SK-MEL-5 (cell line): Measurements from ENCODE around the gene TRABD. TPM values are rescaled to one million over a fixed set of nuclear protein-coding genes. Genes with fewer than 3 reads are reported as not detected.
"Not testable (repeated sequence)": the region's sequence is repeated elsewhere in the genome, so short reads cannot be mapped to it uniquely, and the experiment has no call there.

Experiments
- DNase-seq: peaks from one replicate; pipeline ENCODE4 v3.0.0-alpha.2; 2016; ENCODE audit warnings: low read depth, low spot score
- in situ Hi-C: cut with HindIII; loops from 2 replicates; pipeline ENCODE4 v1.10.0; 2016; ENCODE audit warnings: low sequenced_read_pairs, high pct_unique_total_duplicates, low pct_unique_long_range_greater_than_20kb
- polyA plus RNA-seq, 2 experiments: library from polyadenylated mRNA; depleted of rRNA; stranded (reverse); fragments of >200 nt; gene quantifications; 2 replicates each; pipeline ENCODE4 v1.2.3, GENCODE V29; 2015
- total RNA-seq: library from RNA; depleted of rRNA; stranded (reverse); fragments of >200 nt; shearing (Covaris generic); gene quantifications from 2 replicates; pipeline ENCODE4 v1.2.3, GENCODE V29; 2014; rRNA removed

Gene TRABD, protein sequence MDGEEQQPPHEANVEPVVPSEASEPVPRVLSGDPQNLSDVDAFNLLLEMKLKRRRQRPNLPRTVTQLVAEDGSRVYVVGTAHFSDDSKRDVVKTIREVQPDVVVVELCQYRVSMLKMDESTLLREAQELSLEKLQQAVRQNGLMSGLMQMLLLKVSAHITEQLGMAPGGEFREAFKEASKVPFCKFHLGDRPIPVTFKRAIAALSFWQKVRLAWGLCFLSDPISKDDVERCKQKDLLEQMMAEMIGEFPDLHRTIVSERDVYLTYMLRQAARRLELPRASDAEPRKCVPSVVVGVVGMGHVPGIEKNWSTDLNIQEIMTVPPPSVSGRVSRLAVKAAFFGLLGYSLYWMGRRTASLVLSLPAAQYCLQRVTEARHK
- 29.6 and 30.2 TPM in 2 replicates for total RNA-seq
- polyA plus RNA-seq (2015; cell fraction: cytosol; rRNA removed) = 78.1 and 85.4 TPM in 2 replicates
- polyA plus RNA-seq (2015; cell fraction: nucleus; rRNA removed) = 182 and 186 TPM in 2 replicates

DNA sequence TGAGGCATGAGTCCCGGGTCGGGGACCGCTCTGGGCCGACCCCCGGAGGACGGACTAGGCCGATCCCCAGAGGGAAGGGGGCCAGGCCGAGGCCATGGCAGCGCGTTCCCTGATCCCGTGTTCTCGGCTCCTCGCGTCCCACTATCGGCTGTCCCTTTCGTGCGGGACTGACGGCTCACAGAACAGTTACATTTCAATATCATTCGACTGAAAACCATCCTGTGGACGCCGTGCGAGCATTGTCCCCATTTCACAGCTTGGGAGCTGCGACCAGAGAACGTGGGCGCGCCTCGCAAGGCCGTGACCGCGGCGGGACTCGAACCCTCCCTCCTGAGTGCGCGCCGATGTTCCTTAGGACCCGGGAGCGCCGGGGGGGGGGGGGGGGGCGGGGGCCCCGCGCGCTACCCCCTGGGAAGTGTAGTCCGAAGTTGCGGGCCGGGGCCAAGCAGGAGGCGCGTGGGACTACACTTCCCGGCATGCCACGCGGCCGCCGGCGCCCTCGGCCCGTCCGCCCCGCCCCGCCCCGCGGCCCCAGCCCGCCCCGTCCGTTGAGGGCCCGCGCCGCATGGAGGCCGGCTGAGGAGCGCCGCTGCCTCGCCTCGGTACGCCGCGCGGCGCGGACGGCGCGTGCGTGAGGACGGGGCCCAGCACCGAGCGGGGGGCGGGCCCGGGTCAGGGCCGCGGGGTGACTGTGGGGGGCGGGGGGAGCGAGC lies at the start of gene TRABD:
Gene TRABD, plus strand, starts transcription at position 539 of the 713 bp plus-strand sequence. CDS start 7,148 bp downstream, outside the sequence.
- in situ Hi-C loops = no loop called here
- DNase-seq = peak; percentile 88

DNA sequence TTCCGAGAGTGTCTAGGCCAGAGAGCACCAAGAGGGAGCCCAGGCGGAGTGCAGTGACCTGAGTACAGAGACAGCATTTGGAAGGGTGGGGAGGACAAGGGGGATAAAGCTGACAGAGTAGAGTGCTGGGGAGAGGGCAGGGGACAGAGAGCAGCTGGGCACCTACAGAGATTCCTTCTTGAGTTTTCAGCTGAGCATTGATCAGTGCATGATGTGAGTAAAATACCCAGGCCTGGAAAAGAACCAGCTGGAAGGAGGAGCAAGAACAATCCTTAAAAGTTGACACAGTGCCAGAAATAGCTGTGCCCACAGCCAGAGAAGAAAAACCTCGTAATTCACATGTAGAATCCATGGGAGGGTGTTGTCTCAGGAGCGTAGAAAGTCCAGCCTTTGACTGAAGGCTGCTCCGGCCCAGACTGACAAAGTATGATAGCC lies 49.1 kb upstream of the TRABD start:
- DNase-seq = no peak
- in situ Hi-C loops = no loop called here

DNA sequence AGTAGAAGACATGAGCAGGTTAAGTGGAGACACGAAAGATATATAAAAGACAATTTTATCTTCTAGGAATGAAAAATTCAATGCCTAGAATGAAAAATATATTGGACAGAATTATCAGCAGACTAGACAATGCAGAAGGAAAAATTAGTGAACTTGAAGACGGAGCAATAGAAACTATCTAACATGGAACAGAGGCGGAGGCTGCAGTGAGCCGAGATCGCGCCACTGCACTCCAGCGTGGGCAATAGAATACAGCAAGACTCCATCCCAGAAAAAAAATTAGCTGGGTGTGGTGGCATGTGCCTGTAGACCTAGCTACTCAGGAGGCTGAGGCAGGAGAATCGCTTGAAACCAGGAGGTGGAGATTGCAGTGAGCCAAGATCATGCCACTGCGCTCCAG lies 48.4 kb upstream of the TRABD start:
- in situ Hi-C loops, DNase-seq: not testable (repeated sequence)

DNA sequence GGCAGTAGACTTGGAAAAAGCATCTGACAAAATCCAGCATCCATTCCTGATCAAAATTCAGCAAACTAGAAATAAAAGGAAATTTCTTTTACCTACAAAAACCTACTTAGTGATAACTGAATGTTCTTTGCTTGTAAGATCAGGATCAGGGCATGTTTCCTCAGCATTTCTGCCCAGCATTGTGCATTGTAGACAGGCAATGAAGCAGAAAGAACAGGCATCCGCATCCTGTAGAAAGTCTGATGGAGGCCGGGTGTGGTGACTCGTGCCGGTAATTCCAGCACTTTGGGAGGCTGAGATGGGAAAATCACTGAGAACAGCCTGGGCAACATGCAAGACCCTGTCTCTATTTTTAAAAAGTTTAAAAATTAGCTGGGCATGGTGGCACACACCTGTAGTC lies 47.7 kb upstream of the TRABD start:
- in situ Hi-C loops = no loop called here
- DNase-seq = no peak

DNA sequence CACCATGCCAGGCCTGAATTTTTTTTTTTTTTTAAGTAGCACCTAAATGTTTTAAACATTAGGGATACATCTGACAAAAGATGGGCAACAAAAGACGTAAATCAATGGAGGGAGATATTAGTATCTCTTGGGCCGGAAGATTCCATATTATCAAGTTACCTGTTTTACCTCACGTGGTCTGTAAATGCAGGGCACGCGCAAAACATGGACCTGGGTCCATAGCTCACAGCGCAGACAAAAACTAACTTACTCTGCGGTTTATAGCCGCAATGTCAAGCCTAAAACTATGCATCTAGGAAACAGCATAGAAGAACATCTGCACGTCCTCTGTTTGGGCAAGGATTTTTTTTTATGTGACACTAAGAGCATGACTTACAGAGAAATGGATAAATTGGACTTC lies 46.7 kb upstream of the TRABD start:
- in situ Hi-C loops = no loop called here
- no peak for DNase-seq

DNA sequence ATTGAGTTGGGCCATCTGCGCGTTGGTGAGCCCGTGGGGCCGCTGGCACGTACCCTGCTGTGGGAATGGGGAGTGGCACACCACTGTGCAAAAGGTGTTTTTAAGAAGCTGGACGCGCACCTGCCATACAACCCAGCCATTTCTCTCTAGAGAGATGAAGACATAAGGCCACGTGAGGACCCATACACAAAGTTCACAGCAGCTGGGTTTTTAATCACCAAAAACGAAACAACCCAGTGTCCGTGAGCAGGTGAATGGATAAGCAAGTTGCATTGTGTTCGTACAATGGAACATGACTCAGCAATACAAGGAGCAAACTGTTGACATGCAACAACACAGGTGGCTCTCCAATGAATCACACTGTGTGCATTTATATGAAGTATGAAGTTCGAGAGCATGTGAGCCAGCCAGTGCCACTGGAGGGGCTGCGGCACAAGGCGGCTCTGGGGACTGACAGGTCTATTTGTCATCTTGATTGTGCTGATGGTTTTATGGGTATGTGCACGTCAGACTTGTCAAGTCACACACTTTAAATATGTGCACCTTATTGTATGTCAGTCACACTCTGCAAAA lies 45.8 kb upstream of the TRABD start:
- DNase-seq = no peak
- in situ Hi-C loops = no loop called here

DNA sequence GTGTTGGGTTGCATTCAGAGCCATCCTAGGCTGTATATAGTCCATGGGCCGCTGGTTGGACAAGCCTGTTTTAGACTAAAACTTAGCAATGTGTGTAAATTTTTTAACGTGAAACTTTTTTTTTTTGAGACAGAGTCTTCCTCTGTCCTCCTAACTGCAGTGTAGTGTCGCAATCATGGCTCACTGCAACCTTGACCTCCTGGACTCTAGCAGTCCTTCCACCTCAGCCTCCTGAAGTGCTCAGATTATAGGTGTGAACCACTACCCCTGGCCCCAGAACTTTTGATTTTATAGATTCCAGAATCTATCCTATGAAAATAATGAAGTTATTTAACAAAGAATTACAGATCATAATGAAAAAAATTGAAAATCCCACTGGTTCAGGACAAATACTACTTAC lies 45.1 kb upstream of the TRABD start:
- in situ Hi-C loops = no loop called here

DNA sequence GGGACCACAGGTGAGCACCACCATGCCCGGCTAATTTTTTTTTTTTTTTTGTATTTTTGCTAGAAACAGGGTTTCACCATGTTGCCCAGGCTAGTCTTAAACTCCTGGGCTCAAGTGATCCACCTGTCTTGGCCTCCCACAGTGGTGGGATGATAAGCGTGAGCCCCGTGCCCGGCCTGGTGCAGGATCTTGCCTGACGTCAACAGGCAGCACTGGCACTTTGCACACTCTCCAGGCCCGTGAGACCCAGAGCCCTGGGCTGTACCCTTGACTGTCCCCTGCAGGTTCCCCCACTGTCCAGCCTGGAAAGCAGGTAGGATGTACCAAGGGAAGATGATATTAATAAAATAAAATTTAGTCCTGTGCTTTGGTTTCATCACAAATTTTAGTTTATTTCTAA lies 44.3 kb upstream of the TRABD start:
- in situ Hi-C loops = no loop called here
- no peak for DNase-seq

More for the DNA sequence above, 45.1 kb upstream of the TRABD start:
- no peak for DNase-seq

DNA sequence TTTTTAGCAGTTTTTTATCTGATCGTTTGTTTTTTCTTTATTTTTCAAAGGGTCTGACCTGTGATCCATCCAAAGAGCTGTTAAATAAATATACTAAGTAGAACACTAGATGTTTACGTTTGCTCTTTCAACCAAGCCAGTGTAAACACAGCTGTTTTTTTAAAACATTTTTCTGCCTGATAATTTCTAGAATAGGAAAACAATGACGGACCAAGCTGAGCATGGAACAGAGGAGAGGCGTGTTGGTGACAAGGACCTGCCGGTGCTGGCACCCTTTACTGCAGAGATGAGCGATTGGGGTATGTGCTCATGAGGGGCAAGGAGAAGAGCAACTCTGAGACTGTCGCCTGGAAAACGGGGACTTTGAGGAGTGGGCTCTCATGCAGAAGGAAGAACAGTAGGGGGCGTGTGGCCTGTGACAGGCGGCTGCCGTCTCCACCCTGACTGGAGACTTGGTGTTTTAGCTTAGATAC lies 43.8 kb upstream of the TRABD start:
- in situ Hi-C loops = no loop called here
- no peak for DNase-seq

DNA sequence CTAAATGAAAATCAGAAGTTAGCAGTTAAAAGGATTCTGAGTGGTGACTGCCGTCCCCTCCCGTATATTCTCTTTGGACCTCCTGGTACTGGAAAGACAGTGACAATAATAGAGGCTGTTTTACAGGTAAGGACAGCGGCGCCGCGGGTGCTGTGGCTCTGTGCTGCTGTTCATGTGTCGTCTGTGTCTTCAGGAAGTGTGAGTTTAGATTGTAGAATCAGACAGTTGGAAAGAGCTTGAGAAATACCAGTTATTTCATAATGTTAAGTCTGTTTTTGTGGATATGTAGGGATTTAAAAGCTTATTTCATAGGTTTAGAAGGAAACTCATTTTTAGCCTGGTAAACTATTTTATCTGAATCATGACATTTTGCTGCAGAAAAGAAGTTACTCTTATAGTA lies 42.6 kb upstream of the TRABD start:
- no peak for DNase-seq
- in situ Hi-C loops = no loop called here

DNA sequence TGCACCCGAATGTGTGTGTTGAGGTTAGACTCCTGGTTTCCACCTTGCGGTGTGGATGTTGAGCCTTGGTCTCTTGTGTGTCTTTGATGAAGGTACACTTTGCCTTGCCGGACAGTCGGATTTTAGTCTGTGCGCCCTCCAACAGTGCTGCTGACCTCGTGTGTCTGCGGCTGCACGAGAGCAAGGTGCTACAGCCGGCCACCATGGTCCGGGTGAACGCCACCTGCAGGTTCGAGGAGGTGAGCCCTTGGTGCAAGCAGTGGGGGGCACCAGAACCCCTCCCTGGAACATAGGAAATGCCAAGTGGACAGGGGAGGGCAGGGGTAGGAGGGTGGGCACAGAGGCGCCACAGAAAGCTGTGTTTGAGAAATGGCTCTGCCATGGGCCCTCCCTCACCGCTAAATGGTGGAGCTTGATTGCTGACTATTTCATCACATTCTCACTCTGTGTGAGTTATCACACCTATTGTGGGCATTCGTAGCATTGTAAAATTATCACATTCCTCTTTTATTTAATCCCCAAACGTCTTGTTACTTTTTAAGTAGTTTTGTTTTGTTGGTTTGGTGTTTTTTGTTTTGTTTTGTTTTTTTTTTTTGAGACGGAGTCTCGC lies 41.6 kb upstream of the TRABD start:
- in situ Hi-C loops = no loop called here
- no peak for DNase-seq

DNA sequence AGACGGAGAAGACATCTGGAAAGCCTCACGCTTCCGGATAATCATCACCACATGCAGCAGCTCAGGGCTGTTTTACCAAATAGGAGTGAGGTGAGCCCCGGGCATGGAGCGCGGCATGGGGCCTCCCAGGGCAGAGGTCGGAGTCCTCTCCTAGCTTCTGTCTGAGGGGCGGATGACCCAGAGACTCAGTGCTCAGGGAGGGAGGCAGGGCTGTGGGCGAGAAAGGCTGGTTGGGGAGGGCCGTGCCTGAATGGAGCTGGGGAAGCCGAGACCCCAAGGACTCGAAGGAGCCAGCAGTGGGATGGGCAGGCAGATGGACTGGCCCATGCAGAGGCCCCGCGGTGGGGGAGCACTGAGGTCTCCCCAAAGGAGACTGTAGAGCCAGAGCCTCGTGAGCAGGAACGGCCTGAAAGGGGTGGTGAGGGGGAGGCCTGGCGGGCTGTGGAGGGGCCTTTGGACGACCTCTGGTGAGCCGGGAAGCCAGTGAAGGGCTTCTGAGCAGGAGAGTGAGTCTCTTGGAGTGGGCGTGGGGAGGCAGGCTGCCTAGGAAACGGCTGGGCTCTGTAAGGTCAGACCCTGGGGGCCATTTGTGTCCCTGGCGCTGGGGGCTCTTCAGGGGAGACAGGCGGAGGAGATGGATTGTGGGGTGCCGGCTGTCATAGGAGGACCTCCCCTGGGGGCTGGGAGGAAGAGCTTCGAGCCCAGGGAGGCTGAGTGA lies 39.8 kb upstream of the TRABD start:
- DNase-seq = no peak
- in situ Hi-C loops = no loop called here

DNA sequence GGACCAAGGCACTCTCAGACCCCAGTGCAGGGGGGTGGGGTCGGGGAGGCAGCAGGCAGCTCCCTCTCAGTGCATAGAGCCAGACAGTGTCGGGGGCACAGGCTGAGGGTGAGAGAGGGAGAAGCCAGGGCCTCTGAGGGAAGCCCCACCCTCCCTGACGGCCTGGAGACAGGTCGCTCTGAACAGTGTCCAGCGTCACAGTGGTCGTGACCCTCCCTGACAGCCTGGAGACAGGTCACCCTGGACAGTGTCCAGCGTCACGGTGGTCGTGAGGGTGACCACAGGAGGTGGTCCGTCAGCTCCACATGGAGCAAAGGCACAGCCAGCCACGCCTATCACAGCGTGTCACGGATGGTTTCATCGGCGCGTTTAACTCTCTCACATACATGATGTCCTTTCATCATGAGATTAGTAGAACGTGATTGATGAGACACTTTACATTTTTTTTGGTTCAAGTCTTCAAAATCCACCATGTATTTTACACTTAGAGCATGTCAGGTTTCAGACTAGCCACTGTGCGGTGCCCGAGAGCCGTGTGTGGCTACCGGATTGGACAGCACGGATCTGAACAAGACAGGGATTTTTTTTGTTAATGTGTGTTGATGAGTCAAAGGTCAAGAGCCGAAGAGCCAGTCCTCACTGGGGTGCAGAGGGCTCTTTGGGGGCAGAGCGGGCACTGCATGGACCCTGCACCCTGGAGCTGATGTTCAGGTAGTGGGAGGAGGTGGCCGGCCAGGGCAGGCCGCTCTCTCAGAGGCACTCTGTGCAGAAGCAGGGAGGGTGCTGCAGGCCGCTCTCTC lies 39.1 kb upstream of the TRABD start:
- in situ Hi-C loops = no loop called here

DNA sequence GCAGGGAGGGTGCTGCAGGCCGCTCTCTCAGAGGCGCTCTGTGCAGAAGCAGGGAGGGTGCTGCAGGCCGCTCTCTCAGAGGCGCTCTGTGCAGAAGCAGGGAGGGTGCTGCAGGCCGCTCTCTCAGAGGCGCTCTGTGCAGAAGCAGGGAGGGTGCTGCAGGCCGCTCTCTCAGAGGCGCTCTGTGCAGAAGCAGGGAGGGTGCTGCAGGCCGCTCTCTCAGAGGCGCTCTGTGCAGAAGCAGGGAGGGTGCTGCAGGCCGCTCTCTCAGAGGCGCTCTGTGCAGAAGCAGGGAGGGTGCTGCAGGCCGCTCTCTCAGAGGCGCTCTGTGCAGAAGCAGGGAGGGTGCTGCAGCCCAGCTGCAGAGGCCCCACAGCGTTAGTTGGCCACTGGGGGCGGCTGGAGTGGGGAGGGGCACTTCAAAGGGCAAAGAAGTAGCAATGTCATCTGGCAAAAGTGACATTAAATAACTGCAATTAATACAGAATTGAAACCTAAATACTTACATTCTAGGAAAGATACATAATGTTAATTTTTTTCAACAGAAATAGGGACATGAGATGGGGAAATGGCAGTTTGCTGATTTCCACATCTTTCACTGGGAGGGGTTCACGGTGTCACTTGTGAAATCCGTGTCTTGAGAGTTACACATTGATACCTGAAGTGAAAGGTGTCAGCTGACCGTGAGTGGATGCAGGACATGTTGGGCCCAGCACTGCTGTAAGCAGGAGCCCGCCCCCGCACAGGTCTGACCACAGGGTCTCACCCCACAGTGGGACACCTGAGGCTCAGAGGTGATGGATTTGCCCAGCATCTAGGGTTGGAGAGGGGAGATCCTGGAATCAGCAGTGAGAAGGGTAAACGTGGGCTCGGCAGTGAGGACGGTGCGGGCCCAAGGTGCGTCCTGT lies 38.2 kb upstream of the TRABD start:
- DNase-seq, in situ Hi-C loops: not testable (repeated sequence)

More for the DNA sequence above, 39.1 kb upstream of the TRABD start:
- DNase-seq = peak; percentile 83

DNA sequence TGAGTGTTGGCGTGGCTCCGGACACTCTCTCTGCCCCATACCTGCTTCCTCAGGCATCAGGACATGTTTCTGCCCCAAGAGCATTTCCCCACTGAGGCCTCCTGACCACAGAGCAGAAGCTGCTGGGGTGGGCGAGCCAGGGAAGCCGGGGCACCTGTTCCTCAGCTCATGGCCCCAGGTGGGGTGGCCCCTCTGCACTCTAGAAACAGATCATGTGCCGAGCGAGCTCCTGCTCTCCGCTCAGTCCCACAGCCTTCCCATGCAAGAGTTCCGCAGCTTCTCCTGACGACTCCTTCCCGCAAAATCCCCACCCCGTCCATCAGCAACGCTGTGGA lies 37.6 kb upstream of the TRABD start:
- in situ Hi-C loops = no loop called here
- no peak for DNase-seq
